Globus pallidus (tissue), 1 donor: ENCODE measurements around the gene TM6SF1.

Source experiments
- DNase-seq: peaks from one replicate; pipeline ENCODE4 v3.0.0-alpha.2; 2015; ENCODE audit warnings: low spot score

The TM6SF1 gene

DNA sequence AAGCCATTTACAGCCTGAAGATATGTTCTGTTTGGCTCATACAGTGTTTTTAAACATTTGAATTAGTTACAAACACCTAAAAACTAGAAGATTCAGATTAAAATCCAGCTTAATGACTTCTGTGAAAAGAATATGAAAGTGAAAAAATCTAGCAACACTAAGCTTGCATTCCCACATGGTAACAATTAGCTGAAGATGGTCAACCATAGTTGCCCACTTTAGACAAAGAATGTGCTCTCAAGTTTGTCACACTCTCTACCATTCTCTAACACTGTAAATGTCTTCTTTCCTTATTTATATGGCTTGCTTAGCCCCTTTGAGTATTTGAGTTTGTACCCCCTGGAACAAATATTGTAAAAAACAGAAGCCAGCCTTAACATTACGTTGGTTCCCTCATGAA lies 67.4 kb downstream of the TM6SF1 start:
- DNase-seq = no peak

DNA sequence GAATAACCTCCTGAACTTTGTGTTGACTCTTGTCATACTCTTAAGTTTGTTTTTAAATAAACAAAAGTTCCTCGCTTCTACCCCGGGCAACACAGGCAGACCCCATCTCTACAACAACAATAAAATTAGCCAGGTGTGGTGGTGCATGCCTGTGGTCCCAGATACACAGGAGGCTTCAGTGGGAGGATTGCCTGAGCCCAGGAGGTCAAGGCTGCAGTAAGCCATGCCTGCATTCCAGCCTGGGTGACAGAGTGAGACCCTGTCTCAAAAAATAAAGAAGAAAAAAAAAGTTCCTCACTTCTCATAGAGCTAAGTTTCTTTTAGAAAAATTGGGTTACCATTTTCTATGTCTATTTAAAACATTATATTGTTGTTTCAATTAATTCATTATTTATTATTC lies 70.9 kb downstream of the TM6SF1 start:
- DNase-seq = no peak

DNA sequence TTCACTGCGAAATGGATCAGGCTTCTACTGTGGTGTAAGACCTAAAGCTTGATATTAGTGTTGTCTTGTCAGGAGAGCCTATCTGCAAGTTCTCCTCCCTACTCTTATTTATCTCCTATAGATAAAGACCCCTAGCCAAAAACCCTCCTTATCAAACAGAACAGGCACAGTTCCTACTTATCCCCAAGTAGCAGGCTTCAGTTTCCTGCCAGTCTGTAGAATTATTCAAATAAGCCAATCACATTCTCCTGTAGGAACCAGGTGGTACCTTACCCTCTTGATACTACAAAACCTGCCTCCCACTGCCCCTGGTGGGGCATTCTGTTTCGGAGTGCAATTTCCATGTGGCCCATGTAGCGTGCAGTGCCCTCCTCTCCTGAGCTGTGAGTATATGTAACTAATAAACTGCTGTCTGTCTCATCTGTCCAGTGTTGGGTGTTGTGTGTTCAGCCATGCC lies 71.5 kb downstream of the TM6SF1 start:
- DNase-seq = no peak

DNA sequence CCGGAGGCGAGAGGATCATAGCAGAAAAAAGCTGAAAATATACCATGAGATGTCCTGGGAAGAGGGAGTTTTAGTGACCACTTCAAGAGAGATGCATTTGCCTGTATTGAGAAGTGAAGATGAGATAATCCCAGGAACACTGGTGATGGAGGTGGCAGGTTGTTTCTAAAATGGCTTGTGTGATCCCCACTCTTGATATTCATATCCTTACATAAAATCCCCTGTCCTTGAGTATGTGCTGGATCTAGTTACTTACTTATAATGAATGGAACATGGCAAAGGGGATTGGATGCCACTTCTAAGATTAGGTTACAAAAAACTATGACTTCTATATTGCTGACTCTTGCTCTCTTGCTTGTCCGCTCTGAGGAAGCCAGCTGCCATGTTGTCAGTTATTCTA lies 78.1 kb downstream of the TM6SF1 start:
- no peak for DNase-seq
